K562 (cell line): ENCODE results near the gene CLEC3B. TPM values are rescaled to one million over a fixed set of nuclear protein-coding genes. Genes with fewer than 3 reads are reported as not detected.
A peak's percentile ranks its signal among the peaks of the same experiment; 100 is the strongest.

Experiments
- BACH1 ChIP-seq: fragments of 200-800 bp; sonication (Bioruptor generic); IDR thresholded peaks from 2 replicates; pipeline ENCODE4 v1.6.1; 2016; ENCODE audit warnings: missing genetic modification characterization, missing compliant biosample characterization
- CTCF ChIP-seq, 3 experiments: IDR thresholded peaks in 2 of 3; conservative IDR thresholded peaks in 1 of 3; 2 replicates each; pipeline ENCODE4 v1.5.1; 2011 to 2012; ENCODE audit warnings: low read length in 3 of 3, mild to moderate bottlenecking in 3 of 3, control low read depth in 2 of 3, improper control_type of control experiment in 1 of 3, inconsistent platforms in 1 of 3, low read depth in 1 of 3, mixed read lengths in 1 of 3, moderate library complexity in 1 of 3; ENCODE audit not compliant: insufficient read depth in 2 of 3
- DDX20 ChIP-seq: fragments of 450-650 bp; IDR thresholded peaks from 2 replicates; pipeline ENCODE4 v1.6.1; 2016; ENCODE audit warnings: missing genetic modification characterization, low read depth, mild to moderate bottlenecking, missing compliant biosample characterization, moderate library complexity
- MAZ ChIP-seq, 2 experiments: fragments of 450-650 bp in 1 of 2; sonication (generic) in 1 of 2; formaldehyde crosslinking; IDR thresholded peaks in 1 of 2; conservative IDR thresholded peaks in 1 of 2; 2 replicates each; pipeline versions ENCODE4 v1.4.0 to v1.5.0; 2020; ENCODE audit warnings: mild to moderate bottlenecking in 1 of 2, missing genetic modification reagents in 1 of 2
- RAD21 ChIP-seq, 2 experiments: fragments of 250-450 bp in 1 of 2; fragments of 450-650 bp in 1 of 2; sonication (Bioruptor Pico) in 1 of 2; formaldehyde crosslinking in 1 of 2; IDR thresholded peaks in 1 of 2; conservative IDR thresholded peaks in 1 of 2; 2 replicates each; pipeline versions ENCODE4 v1.4.0 to v1.8.0; 2020 to 2022; ENCODE audit warnings: mild to moderate bottlenecking in 2 of 2, moderate library complexity in 1 of 2
- SMAD3 ChIP-seq: fragments of 450-650 bp; formaldehyde crosslinking; conservative IDR thresholded peaks from 2 replicates; pipeline ENCODE4 v1.4.0; 2020; ENCODE audit warnings: mild to moderate bottlenecking
- SPI1 ChIP-seq: IDR thresholded peaks from 2 replicates; pipeline ENCODE4 v1.6.1; 2011; ENCODE audit warnings: low read depth, low read length, control low read depth, borderline replicate concordance
- ZNF175 ChIP-seq: fragments of 200-800 bp; sonication (Bioruptor generic); IDR thresholded peaks from 2 replicates; pipeline ENCODE4 v1.6.1; 2016; ENCODE audit warnings: low read depth, mild to moderate bottlenecking, missing genetic modification characterization, missing compliant biosample characterization
- ZNF644 ChIP-seq: fragments of 200-800 bp; sonication (Bioruptor generic); IDR thresholded peaks from 2 replicates; pipeline ENCODE4 v1.6.1; 2016; ENCODE audit warnings: low read depth, missing genetic modification characterization, missing compliant biosample characterization
- polyA plus RNA-seq, 8 experiments: library from polyadenylated mRNA; depleted of rRNA in 4 of 8; stranded (reverse) in 5 of 8; unstranded in 3 of 8; fragments of >200 nt; fragmentation: Nextera tagmentation in 2 of 8; fragmentation: Illumina TruSeq in 1 of 8; extraction: Ambion mirVana in 2 of 8; extraction: Trizol in 1 of 8; gene quantifications; 2 replicates each; pipeline versions ENCODE4 v1.2.1 to v1.2.3, GENCODE V29; 2011 to 2014; ENCODE audit warnings: inconsistent platforms in 1 of 8, missing spikeins in 1 of 8
- total RNA-seq, 7 experiments: library from RNA; depleted of rRNA in 6 of 7; stranded (reverse); fragments of >200 nt in 6 of 7; fragmentation: Illumina TruSeq in 2 of 7; extraction: Trizol in 2 of 7; gene quantifications; 2 replicates each; pipeline versions ENCODE4 v1.2.1 to v1.2.3, GENCODE V29; 2011 to 2021; ENCODE audit warnings: low replicate concordance in 1 of 7

The CLEC3B gene
- total and polyA plus RNA-seq, 9 of the 15 experiments (the other 6 are each of a cell fraction or from before 2014, with no cell fraction given) = not detected

DNA sequence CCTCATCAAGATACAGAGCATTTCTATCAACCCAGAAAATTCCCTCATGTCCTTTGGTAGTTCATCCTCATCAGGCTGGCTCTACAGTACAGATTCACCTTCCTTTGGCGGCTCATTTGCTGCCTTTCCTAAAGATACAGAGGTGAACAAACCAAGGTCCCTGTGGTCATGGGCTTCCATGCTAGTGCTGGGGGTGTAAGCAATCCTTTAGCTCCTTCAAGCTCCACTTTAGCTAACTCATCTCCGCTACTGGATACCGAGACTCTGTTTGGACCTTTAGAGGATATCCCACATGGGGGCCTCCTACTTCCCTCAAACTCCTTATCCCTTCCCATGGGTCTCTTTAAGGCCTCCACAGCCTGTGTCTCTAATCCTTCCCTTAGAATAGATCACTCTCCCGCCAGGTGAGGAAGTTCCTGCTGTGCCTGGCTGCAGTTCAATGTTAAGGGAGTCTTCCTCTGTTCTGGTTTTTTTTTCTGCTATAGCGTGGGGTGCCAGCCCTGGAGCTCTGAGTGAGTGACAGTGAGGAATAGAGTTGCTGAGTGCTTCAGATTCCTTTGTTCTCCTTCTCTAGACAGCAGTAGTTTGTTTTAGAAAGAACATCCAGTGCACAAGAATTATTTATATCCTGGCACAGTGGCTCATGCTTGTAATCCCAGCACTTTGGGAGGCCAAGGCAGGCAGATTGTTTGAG is 30.7 kb downstream of the CLEC3B start (continued):
- 0 out of 6 replicates have a peak, but pooled peaks of 1 of the 3 experiments have one; percentile 5 for TF ChIP-seq CTCF (IDR thresholded peaks at IDR 0.05 in 2 of 3, conservative IDR thresholded peaks at IDR 0.05 in 1 of 3; ENCODE audit: insufficient read depth in 2 of 3, low read depth in 1 of 3, low read length in 3 of 3)
- TF ChIP-seq SMAD3 (CRISPR knock-in tag) = no peak
- TF ChIP-seq SPI1 = 0 out of 2 replicates have a peak, but pooled peaks have one; percentile 6
- peak; percentile 40; the same call in 1 of the 2 replicates for TF ChIP-seq ZNF175
- 0 out of 4 replicates have a peak, but pooled peaks of 1 of the 2 experiments have one; percentile 32 for TF ChIP-seq MAZ (CRISPR knock-in tag; conservative IDR thresholded peaks at IDR 0.05 in 1 of 2, IDR thresholded peaks at IDR 0.05 in 1 of 2)
- TF ChIP-seq ZNF644 = no peak
- 0 out of 2 replicates have a peak, but pooled peaks have one; percentile 39 for TF ChIP-seq DDX20
- TF ChIP-seq BACH1 (tag) = peak; percentile 53; the same call in 1 of the 2 replicates
- peak in 1 of 2 experiments; percentile 46; a peak in 2 of 4 replicates for TF ChIP-seq RAD21 (CRISPR knock-in tag; conservative IDR thresholded peaks at IDR 0.05 in 1 of 2, IDR thresholded peaks at IDR 0.05 in 1 of 2)
